Fibroblast of villous mesenchyme (primary cell): ENCODE results near the gene BUD13. TPM values are rescaled to one million over a fixed set of nuclear protein-coding genes. Genes with fewer than 3 reads are reported as not detected.

ENCODE experiments used
- DNase-seq: peaks from one replicate; pipeline ENCODE4 v3.0.0-alpha.2; 2010; ENCODE audit warnings: low read depth
- H3K4me3 ChIP-seq: 2 replicates; pipeline ENCODE4 v1.5.1; 2011; ENCODE audit warnings: low read depth, mild to moderate bottlenecking, low read length
- CTCF ChIP-seq: IDR thresholded peaks from 2 replicates; pipeline ENCODE4 v1.5.1; 2012; ENCODE audit warnings: low read depth, mild to moderate bottlenecking, low read length; ENCODE audit not compliant: insufficient read depth
- total RNA-seq: library from RNA; depleted of rRNA; stranded (reverse); fragments of >200 nt; gene quantifications from 2 replicates; pipeline ENCODE4 v1.2.3, GENCODE V29; 2012

The BUD13 gene
- total RNA-seq, 1 donor = 16.8 TPM

GRCh38 chr11:116701297-116701801 lies 71.4 kb downstream of the BUD13 start:
- TF ChIP-seq CTCF = no peak
- no peak for DNase-seq
- H3K4me3 ChIP-seq = no peak overlapping the region

GRCh38 chr11:116700586-116701220 lies 72.1 kb downstream of the BUD13 start:
- no peak for DNase-seq
- no peak overlapping the region for H3K4me3 ChIP-seq
- TF ChIP-seq CTCF = no peak

Other genes starting within 250 kb of the BUD13 start
- gene ZPR1, start 15.0 kb upstream of the BUD13 start, total RNA-seq = 22.9 and 29.4 TPM in 2 replicates
- not detected in 2 replicates for gene APOA5, start 18.9 kb upstream of the BUD13 start, total RNA-seq
- not detected in 2 replicates for gene APOA4, start 50.3 kb upstream of the BUD13 start, total RNA-seq
- gene APOC3, start 56.9 kb upstream of the BUD13 start, total RNA-seq = not detected in 2 replicates
- not detected in 2 replicates for gene APOA1, start 64.6 kb upstream of the BUD13 start, total RNA-seq